ENCODE data around the gene CRACR2A.

Gene CRACR2A

DNA sequence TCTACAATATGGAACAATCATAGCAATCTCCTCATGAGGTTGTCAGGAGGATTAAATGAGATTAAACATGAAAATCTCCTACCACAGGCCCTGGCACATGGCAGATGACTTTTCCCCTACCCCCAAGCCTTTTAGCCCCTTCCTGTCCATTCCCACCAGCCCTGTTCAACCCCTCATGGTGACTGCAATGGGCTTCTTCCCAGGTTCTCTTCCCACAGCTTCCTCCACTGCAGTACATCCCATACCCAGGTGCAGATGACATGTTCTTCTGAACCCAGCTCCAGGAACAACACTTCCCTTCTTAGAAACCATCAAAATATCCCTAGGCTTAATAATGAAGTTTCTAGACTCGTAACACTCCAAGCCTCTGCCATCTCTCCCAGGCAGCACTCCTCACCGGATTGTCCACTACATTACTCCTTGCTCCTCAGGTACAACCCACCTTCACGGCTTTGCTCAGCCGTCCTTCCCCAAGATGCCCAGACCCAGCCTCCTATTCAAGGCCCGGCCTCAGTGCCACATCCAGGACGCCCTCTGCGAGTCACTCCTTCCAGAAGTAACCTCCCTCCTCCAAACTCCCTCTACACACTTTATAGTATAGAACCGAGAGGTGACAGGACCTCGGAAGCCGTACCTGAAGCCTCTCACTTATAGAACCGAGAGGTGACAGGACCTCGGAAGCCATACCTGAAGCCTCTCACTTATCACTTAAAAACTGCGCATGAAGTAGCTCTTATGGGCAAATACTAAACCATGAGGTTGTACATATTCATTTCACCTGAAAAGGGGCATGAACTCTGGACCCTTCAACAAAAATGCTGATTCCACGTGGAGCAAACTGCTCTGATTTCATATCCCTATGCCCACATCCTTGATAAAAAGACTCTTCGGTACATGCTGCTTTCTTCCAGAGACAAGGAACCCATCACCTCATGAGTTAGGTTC, 1.5 kb downstream of the CRACR2A start:
- no peak for FAIRE-seq

DNA sequence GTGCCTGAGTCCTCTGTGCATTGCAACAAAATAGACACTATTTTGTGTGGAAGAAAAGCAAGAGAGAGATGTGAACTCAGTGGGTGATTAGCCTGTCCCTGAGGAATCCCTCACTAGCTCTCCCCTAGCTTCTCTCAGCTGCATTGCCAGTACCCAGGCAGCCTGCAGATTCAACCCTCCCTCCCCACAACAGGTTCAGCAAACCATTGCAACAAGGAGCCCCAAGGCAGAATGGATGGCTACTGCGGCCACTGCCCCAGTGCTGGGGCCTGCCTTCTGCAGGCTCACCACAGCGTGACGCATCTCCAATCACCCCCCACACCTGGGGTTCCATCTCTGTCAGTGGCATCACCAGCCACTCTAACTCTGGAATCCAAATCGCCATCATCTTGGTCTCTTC, 2.3 kb downstream of the CRACR2A start:
- no peak for FAIRE-seq

DNA sequence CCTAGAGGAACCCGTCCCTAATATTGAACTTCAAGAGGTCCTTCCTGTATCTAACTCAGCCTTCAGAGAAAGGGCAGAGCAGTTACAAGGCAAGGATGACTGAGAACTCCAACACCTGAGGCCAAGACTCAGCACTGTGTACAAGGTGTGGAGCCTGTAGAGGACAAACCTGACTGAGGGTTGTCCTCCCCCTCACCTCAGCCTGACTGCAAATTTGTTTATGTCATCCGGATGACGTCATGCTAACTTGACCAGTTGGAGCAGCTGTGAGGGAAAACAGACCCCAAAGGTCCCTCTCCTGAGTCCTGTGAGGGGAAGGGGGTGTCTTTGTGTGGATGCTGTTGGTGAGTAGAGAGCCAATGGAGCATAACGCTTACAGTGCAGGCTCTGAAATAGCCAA, 4.3 kb downstream of the CRACR2A start:
- FAIRE-seq = no peak

DNA sequence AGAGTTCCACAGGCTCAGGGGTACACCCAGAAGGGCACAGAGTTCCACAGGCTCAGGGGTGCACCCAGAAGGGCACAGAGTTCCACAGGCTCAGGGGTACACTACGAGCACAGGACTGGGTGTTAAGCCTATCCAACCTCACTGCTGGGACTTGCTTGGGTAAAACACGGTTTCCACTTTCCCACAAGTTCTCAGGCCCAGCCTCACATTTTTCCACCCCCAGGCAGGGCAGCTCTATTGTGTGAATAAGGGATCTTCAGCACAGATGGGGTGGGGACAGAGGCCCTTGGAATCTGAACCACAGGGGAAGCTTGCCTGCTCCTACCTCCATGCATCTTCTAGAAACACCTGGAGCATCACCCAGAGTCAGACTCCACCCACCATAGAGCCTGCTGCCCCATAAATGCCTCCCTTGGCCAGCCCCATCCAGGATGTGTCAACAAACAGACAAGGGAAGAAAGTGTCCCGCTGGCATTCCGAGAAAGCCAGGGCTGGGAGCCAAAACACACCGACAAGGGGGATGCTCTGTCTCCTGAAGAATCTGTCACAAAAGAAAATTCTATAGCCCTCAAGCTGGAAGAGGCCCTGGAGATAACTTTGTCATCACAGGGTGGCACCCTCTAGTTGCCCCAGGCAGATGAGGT, 4.8 kb downstream of the CRACR2A start:
- no peak for FAIRE-seq

DNA sequence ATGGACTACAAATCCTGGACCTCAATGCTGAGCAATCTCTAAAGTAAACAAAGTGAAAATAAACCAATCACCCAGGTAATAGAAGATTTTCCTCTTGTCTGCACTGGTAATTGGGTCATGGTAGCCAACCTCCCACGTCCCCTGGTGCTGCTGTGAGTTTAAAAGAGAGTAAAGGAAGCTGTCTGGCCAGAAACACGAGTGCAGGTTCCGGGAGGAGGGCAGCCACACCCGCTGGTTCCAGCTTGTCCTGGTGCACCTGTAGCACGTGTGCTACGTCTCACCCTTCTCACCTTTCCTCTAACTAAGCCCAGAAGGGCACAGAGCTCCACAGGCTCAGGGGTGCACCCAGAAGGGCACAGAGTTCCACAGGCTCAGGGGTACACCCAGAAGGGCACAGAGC, 5.4 kb downstream of the CRACR2A start:
- FAIRE-seq = no peak

GRCh38 chr12:3746758-3747157, 6.2 kb downstream of the CRACR2A start:
- no peak for FAIRE-seq

- no peak for FAIRE-seq
Observed at GRCh38 chr12:3745152-3745551, 7.8 kb downstream of the CRACR2A start.

GRCh38 chr12:3744229-3744901, 8.5 kb downstream of the CRACR2A start:
- FAIRE-seq = no peak

DNA sequence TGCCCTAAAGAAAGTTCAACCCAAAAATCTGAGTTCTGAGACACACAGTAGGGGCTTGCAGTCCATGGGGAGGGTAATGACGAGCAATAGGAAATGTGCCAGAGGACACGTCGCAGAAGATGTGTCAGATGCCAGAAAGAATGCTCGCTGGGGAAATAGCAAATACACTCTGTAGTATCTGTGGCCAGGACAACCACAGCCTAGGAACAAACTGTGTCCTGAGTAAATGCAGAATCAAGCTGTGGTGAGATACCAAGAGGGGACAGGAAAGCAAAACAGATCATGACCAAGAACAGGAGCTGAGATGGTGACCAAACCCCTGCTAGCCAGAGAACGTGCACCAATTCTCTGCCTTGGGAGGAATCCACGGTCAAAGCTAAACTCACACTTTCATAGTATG, 9.1 kb downstream of the CRACR2A start:
- FAIRE-seq = no peak

- FAIRE-seq = no peak
Observed at GRCh38 chr12:3741882-3742672, 10.8 kb downstream of the CRACR2A start.

DNA sequence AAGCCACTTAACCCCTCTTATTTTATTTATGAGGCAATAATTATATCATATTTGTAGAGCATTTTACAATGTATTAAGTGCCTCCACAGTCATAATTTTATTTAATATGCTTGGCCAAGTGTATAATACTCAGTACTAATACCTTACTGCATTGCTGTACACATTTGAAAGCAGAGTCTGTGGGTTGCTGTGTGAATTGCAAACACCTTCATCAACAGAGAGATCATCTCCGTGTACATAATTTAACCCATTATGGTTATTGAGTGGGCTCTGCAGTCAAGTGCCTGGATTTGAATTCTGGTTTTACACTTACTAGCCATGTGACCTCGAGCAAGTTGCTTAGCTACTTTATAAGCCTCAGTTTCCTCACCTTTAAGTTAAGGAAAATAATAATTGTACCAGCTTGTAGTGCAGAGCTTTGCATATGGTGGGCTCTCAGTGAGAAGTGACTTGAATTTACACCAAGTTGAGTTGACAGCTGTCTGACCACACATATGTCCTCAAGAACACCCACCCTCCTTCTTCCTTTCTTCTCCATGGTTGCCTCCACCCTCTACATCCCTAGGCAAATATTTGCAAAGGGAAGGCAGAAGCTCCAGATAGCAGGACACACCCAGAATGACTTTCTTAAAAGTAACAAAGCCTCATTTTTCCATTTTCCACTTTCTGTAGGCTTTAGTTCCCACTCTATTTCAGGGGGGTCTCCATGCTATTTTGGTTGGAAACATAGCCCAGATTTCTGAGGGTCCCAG, 12.3 kb downstream of the CRACR2A start:
- FAIRE-seq = no peak

DNA sequence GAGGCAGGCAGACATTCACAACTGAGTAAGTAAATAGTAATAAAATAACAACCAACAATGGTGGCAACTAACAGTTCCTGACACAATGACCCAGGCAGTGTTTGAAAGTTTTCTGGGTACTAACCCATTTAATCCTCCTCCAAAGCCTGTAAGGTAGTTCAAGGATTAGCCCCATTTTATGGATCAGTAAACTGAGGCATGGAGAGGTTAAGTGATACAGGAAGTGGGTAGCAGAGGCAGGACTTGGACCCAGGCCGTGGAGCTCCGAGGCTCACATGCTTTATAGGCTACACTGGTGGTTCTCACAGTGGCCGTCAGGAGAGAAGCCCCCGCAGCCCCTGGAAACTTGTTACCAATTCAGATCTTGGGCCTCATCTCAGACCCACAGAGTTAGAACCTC, 17.5 kb downstream of the CRACR2A start:
- FAIRE-seq = no peak

GRCh38 chr12:3732901-3733300, 20.0 kb downstream of the CRACR2A start:
- no peak for FAIRE-seq

- FAIRE-seq = no peak
Observed at GRCh38 chr12:3730111-3730510, 22.8 kb downstream of the CRACR2A start.

- FAIRE-seq = no peak
Observed at GRCh38 chr12:3728686-3729085, 24.2 kb downstream of the CRACR2A start.

DNA sequence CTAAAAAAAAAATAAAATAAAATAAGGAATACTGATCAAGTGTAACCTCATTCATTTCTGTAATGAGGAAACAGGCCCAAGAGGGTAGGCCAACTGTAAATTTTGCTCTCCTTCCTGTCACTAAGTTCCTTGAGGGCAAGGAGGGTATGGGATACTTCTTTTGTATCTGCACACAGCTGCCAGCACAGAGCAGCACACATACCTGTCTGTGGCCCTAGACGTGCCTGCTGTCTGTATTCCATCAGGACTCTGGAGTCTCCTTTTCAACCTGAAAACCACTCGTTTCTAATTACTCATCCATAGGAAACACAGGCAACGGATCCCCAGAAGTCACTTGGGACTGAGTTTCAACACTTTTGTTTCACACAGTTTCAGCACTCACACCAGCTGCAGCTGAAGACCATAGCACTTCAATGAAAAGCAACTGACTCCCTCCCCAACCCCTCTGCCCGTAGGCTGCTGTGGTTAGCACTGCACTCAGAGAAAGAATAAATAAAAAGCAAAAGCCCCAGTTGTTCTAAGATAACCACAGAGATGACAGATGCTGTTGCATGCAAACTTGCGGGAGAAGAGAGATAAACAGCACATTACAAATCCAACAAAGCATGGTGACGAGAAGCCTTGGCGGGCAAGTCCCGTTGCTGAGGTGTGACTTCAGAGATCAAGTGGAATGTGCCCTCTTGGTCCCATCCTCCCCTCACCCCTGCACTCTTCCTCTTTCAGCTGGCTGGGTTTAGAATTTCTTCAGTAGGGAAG, 24.9 kb downstream of the CRACR2A start:
- no peak for FAIRE-seq

- no peak for FAIRE-seq
Observed at GRCh38 chr12:3727354-3727753, 25.6 kb downstream of the CRACR2A start.

DNA sequence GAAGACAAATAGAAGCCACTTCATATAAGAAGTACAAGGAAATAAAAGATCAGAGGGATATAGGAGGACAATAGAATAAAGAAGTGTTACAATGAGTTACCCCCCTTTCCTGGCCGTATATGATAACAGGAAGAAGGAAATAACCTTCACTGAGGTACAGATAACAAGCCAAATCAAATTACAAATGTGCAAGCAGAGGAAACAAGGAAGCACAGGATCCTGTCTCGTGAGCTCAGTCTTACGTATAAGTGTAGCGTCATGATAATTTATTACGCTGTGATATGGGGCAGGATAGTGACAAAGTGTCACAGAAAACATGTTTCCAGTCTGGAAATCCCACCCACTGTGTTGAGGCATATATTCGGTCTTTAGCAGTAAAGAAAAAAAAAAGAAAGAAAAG, 26.5 kb downstream of the CRACR2A start:
- no peak for FAIRE-seq

- FAIRE-seq = no peak
Observed at GRCh38 chr12:3725388-3726115, 27.4 kb downstream of the CRACR2A start.

DNA sequence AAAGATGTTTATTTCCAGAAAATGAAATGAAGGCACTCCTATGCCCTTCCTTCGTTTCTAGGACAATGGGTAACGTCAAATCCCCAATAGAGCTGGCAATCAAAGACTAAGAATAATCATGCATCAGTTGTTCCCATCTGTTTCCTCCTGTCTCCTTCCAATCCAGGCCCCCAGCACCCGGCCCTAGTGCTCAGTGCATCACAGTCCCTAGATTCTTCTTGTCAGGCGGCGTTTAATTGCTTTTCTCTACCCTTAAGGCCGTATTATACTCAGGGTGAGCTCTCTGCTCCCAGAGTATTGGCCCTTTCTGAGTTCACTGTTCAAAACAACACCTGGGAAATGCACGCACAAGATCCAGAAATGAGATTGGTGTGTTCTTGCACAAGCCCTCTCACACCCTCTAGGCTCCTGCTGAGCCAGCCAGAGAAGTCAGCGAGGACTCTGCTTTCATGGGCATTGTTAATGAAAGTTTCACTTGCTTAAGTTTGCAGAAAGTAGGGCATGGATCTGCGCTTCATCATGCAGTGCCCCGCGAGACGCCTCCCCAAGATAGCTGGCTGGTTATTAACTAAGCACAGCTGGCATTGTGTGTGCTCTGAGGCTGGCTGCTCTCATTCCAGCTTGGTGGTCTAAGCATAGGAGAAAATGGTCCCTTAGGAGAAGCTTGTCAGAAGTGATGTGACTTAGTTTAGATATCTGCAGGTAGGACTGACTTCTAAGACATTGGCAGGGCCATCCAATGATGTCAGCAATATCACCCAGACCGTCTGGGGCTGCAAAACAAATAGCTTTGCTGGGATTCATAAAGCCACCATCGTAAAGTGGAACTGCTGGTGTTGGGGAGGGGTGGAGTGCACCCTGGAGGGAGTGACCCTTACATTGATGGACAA, 28.7 kb downstream of the CRACR2A start:
- no peak for FAIRE-seq
